HG03432 (cell line): ENCODE results near the gene EXOSC1.
"Not testable (repeated sequence)": the region's sequence is repeated elsewhere in the genome, so short reads cannot be mapped to it uniquely, and the experiment has no call there.

ENCODE experiments used
- ATAC-seq: cut with Tn5 transposase; IDR thresholded peaks from one replicate; pipeline ENCODE4 v1.9.1; 2021; ENCODE audit warnings: mild to moderate bottlenecking, moderate library complexity; ENCODE audit not compliant: unreplicated experiment

EXOSC1 gene

GRCh38 chr10:97445722-97446639, at the start of gene EXOSC1, which contains the start of gene ZDHHC16:
Gene EXOSC1 (minus strand): TSS chr10:97446006. CDS start chr10:97445985, 21 bp downstream.
Gene ZDHHC16 (plus strand): TSS chr10:97446175. CDS start chr10:97451676, 5,501 bp downstream.
- ATAC-seq, result peak; percentile 96

GRCh38 chr10:97494863-97495506, 49.2 kb upstream of the EXOSC1 start:
- no peak for ATAC-seq

- no peak for ATAC-seq
Observed at GRCh38 chr10:97494151-97494550, 48.3 kb upstream of the EXOSC1 start.

- ATAC-seq, result no peak
Observed at GRCh38 chr10:97490592-97490991, 44.8 kb upstream of the EXOSC1 start.

- no peak for ATAC-seq
Observed at GRCh38 chr10:97485647-97486281, 40.0 kb upstream of the EXOSC1 start.

- ATAC-seq, result no peak
Observed at GRCh38 chr10:97483921-97484320, 38.1 kb upstream of the EXOSC1 start.

- no peak for ATAC-seq
Observed at GRCh38 chr10:97483506-97483905, 37.7 kb upstream of the EXOSC1 start.

GRCh38 chr10:97482381-97482780, 36.6 kb upstream of the EXOSC1 start:
- no peak for ATAC-seq

GRCh38 chr10:97481071-97481470, 35.3 kb upstream of the EXOSC1 start:
- ATAC-seq, result no peak

GRCh38 chr10:97479939-97480338, 34.1 kb upstream of the EXOSC1 start:
- no peak for ATAC-seq

GRCh38 chr10:97479410-97479809, 33.6 kb upstream of the EXOSC1 start:
- not testable (repeated sequence) for ATAC-seq

GRCh38 chr10:97475936-97476594, 30.3 kb upstream of the EXOSC1 start:
- no peak for ATAC-seq

GRCh38 chr10:97474918-97475317, 29.1 kb upstream of the EXOSC1 start:
- no peak for ATAC-seq

GRCh38 chr10:97468781-97469180, 23.0 kb upstream of the EXOSC1 start:
- ATAC-seq, result not testable (repeated sequence)

- no peak for ATAC-seq
Observed at GRCh38 chr10:97468162-97468561, 22.4 kb upstream of the EXOSC1 start.

GRCh38 chr10:97466755-97467154, 20.9 kb upstream of the EXOSC1 start:
- no peak for ATAC-seq

- no peak for ATAC-seq
Observed at GRCh38 chr10:97465982-97466381, 20.2 kb upstream of the EXOSC1 start.

- no peak for ATAC-seq
Observed at GRCh38 chr10:97464226-97464625, 18.4 kb upstream of the EXOSC1 start.

GRCh38 chr10:97463363-97464132, 17.7 kb upstream of the EXOSC1 start:
- ATAC-seq, result no peak

- no peak for ATAC-seq
Observed at GRCh38 chr10:97462309-97462708, 16.5 kb upstream of the EXOSC1 start.
